ENCODE measurements around the gene NDUFA13.
A peak's percentile ranks its signal among the peaks of the same experiment; 100 is the strongest.

NDUFA13 gene

DNA sequence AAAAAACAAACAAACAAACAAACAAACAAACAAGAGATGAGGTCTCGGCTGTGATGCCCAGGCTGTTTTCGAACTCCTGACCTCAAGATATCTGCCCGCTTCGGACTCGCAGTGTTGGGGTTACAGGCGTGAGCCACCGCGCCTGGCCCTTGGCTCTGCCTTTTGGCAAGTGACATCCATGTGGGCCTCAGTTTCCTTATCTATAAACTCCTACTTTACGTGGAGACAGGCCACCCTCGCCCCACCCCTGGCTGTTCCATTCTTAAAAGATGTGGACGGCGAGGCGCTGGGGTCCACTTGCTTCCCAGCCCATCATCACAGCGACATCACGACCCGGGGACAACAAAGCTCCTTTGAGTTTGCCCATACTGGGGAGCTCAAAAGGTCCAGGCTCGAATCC lies 2.3 kb upstream of the NDUFA13 start:
- DNase-seq, result no peak

DNA sequence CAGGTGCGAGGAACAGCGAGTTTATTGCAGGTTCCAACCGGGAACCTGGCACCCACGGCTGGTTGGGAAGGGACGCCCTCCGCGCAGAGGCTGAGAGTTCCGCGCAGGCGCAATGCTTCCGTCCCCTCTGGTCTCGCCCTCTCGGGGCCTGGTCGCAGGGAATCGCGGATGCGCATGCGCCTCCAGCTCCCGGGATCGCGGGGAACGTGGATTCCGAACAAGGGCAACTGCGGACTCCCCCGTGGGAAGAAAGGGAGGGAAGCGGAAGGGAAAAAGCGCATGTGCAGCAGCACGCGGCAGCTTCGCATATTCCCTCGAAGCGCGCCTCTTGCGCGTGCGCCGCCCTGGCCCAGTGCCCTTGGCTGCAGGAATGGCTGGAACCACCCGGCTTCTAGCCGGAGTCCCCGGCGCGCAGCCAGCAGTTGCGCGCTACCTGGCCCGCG lies 1.8 kb upstream of the NDUFA13 start:
- no peak for DNase-seq

GRCh38 chr19:19514881-19515641 lies 964 bp upstream of the NDUFA13 start, which contains the start of gene TSSK6:
Gene TSSK6 (minus strand): TSS chr19:19515548. CDS start chr19:19515427, 121 bp downstream.
- no peak for DNase-seq

DNA sequence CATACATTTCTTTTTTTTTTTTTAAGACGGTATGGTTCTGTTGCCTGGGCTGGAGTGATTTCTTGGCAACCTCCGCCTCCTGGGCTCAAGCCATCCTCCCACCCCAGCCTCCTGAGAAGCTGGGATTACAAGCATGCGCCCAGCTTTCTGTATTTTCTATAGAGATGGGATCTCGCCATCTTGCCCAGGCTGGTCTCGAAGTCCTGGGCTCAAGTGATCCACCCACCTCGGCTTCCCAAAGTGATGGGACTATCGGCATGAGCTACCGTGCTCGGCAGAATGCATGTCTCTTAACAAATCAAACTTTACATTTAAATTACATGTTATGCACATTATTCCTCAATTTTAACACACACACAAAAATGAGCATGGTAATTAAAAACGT lies 1.2 kb downstream of the NDUFA13 start:
- no peak for DNase-seq

- DNase-seq, result no peak
Observed at GRCh38 chr19:19520989-19521388, 5.0 kb downstream of the NDUFA13 start.

- DNase-seq, result no peak
Observed at GRCh38 chr19:19523177-19523576, 7.2 kb downstream of the NDUFA13 start.

DNA sequence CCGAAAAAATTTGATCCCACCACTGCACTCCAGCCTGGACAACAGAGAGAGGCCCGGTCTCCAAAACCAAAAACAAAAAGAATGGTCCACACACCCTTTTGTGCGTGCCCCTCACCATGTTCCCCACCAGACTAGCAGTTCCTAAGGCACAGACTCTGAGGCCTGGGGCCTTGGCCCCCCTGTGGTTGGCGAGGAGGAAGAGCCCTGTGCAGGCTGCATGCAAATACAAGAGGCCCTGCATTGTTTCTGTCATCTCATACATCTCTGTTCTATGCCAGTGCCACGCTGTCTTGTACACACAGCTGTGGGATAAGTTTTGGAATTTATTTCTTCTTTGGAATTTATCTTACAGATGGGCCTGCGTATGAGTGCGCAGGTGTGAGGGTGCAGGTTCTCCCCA lies 8.0 kb downstream of the NDUFA13 start:
- DNase-seq, result no peak

GRCh38 chr19:19525611-19526380 lies 9.8 kb downstream of the NDUFA13 start:
- DNase-seq, result no peak

GRCh38 chr19:19526581-19527370 lies 10.8 kb downstream of the NDUFA13 start:
- DNase-seq, result no peak

- no peak for DNase-seq
Observed at GRCh38 chr19:19527371-19527656, 11.3 kb downstream of the NDUFA13 start.

GRCh38 chr19:19527674-19528625 lies 11.9 kb downstream of the NDUFA13 start:
- no peak for DNase-seq

- DNase-seq, result no peak
Observed at GRCh38 chr19:19528721-19529490, 12.9 kb downstream of the NDUFA13 start, which contains the start of gene YJEFN3. Gene YJEFN3 (plus strand): TSS chr19:19528911. CDS start chr19:19528933, 22 bp downstream.

DNA sequence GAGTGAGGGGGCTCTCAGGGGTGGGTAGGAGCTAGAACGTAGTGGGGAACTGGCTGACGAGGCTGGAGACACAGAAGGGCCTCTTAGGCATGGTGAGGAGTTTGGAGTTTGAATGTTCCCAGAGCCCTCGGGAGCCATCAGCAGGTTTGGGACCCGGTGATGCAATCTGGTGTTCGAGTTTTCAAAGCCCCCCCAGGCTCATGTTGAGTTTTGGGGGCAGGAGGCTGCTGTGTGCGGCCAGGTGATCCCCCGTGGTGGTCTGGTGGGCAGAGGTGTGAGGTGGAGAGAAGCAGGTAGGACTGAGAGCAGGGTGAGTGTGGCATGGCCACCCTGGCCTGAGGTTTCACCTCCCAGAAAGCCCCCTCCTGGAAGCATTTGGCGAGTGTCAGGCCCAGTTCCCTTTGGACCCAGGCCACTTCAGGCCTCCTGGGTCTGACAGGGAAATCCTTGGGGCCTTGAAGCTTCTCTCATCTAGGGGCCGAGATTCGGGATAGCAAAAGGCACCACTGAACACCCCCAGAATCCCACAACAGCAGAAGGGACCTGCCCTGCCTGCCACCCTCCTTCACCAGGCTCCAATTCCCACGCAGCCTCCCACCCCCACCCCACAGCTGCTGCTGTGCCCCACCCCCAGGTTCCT lies 13.9 kb downstream of the NDUFA13 start:
- DNase-seq, result no peak

DNA sequence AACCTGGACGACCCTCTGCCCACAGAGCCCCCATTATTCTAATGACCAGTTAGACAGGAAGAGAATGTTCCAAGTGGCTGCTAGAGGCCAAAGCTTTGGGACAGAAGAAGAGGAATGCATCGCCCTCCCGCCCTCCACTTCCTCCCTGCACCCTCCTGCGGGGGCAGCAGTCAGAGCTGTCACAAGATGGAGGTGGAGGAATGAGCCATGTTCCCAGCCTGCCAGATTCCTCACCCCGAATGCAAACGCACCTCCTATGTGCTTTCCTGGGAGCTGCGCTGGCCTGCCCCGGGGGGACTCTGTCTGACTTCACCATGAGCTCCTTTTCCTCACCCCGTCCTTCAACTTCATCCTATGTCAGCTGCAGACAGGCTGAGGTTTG lies 14.4 kb downstream of the NDUFA13 start:
- no peak for DNase-seq

DNA sequence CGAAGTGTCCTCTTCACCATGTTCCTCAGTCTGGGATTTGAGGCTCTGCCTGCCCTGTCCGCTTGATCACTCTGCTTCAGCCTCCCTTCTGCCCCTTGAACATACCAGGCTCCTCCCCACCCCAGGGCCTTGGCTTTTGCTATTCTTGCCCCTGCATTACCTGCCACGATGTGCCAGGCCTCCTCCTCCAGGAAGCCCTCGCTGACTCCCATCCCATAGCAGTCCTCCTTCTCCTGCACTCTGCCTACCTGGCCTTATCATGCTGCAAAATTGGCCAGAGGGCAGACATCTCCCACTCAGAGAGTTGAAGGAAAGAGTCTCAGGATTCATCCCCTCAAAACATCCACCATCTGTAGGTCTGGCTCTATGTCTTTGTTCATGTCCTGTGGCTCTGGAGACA lies 14.9 kb downstream of the NDUFA13 start:
- DNase-seq, result no peak

- DNase-seq, result peak; percentile 85
Observed at GRCh38 chr19:19531951-19532805, 16.2 kb downstream of the NDUFA13 start.

- DNase-seq, result no peak
Observed at GRCh38 chr19:19532806-19533701, 17.0 kb downstream of the NDUFA13 start.

GRCh38 chr19:19533841-19534240 lies 17.8 kb downstream of the NDUFA13 start:
- no peak for DNase-seq

Measured in activated CD4-positive, alpha-beta T cell treated with anti-CD3 and anti-CD28 coated beads, Interleukin-2, amount 50 U/mL, for 16 hours (primary cell).